DND-41 (cell line): ENCODE results near the gene ITPR2.

ENCODE experiments used
- EZH2 ChIP-seq: IDR thresholded peaks from 3 replicates; pipeline ENCODE4 v1.6.1; 2012; ENCODE audit warnings: borderline replicate concordance, low read depth, mild to moderate bottlenecking, moderate library complexity, low read length, inconsistent platforms; ENCODE audit not compliant: severe bottlenecking
- TF ChIP-seq, protein P1 (sequence below): IDR thresholded peaks from 2 replicates; pipeline ENCODE4 v1.5.1; 2012; ENCODE audit warnings: borderline replicate concordance, low read length, moderate library complexity, mild to moderate bottlenecking; ENCODE audit not compliant: poor library complexity, severe bottlenecking; ENCODE audit errors: extremely low read depth

DNA sequence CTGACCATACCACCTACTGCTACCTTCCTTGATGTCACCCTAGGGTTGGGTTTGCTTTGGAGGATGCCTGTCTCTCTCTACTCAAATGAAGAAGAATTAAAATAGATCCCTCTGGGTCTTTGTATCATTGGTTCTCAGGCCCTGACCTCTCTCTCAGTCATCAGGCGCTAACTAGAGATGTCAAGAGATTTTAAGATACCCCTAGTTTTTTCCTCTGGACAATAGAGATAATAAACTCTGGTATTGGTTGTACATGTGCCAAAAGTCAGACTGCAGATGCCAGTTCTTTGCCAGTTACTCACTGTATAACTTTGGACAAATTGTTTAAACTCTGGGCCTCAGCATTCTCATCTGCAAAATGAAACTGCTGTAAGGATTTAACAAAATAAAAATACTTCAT is 31.5 kb downstream of the ITPR2 start:
- TF ChIP-seq, protein P1, sequence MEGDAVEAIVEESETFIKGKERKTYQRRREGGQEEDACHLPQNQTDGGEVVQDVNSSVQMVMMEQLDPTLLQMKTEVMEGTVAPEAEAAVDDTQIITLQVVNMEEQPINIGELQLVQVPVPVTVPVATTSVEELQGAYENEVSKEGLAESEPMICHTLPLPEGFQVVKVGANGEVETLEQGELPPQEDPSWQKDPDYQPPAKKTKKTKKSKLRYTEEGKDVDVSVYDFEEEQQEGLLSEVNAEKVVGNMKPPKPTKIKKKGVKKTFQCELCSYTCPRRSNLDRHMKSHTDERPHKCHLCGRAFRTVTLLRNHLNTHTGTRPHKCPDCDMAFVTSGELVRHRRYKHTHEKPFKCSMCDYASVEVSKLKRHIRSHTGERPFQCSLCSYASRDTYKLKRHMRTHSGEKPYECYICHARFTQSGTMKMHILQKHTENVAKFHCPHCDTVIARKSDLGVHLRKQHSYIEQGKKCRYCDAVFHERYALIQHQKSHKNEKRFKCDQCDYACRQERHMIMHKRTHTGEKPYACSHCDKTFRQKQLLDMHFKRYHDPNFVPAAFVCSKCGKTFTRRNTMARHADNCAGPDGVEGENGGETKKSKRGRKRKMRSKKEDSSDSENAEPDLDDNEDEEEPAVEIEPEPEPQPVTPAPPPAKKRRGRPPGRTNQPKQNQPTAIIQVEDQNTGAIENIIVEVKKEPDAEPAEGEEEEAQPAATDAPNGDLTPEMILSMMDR, result no peak
- no peak for TF ChIP-seq EZH2
